Epithelial cell of proximal tubule (primary cell): ENCODE measurements around the gene CCDC9B. TPM values are rescaled to one million over a fixed set of nuclear protein-coding genes. Genes with fewer than 3 reads are reported as not detected.
A peak's percentile ranks its signal among the peaks of the same experiment; 100 is the strongest.

Experiments
- DNase-seq: peaks from one replicate; pipeline ENCODE4 v3.0.0-alpha.2; 2011; ENCODE audit warnings: low read depth
- H3K4me3 ChIP-seq: 2 replicates; pipeline ENCODE4 v1.5.1; 2011; ENCODE audit warnings: low read depth, mild to moderate bottlenecking, low read length
- total RNA-seq: library from RNA; depleted of rRNA; stranded (reverse); fragments of >200 nt; gene quantifications from 2 replicates; pipeline ENCODE4 v1.2.3, GENCODE V29; 2015
- TF ChIP-seq, protein P1 (sequence below): conservative IDR thresholded peaks from 2 replicates; pipeline ENCODE4 v1.5.1; 2012; ENCODE audit warnings: low read depth, mild to moderate bottlenecking, low read length

Gene CCDC9B
- total RNA-seq, 1 donor from 2014 or later = 4.6 TPM

DNA sequence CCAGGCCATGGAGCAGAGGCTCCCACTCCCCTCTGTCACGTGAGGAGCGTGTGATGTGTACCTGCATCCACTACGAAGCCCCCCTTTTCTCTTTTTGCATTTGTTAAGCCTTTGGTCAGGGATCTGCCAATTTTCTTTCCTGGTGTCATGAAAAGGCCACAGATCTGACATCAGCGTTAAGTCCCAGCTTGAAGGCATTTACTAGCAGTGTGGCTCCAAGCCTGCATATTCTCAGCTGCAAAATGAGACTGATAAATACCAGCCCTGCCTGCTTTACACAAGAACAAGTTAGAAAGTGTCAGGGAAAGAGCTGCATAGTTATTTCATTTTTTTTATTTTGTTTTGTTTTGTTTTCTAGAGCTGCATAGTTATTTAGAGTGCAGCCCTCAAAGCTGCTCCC, 55.6 kb downstream of the CCDC9B start:
- H3K4me3 ChIP-seq = no peak overlapping the region
- DNase-seq = no peak
- TF ChIP-seq, protein P1, sequence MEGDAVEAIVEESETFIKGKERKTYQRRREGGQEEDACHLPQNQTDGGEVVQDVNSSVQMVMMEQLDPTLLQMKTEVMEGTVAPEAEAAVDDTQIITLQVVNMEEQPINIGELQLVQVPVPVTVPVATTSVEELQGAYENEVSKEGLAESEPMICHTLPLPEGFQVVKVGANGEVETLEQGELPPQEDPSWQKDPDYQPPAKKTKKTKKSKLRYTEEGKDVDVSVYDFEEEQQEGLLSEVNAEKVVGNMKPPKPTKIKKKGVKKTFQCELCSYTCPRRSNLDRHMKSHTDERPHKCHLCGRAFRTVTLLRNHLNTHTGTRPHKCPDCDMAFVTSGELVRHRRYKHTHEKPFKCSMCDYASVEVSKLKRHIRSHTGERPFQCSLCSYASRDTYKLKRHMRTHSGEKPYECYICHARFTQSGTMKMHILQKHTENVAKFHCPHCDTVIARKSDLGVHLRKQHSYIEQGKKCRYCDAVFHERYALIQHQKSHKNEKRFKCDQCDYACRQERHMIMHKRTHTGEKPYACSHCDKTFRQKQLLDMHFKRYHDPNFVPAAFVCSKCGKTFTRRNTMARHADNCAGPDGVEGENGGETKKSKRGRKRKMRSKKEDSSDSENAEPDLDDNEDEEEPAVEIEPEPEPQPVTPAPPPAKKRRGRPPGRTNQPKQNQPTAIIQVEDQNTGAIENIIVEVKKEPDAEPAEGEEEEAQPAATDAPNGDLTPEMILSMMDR = no peak

DNA sequence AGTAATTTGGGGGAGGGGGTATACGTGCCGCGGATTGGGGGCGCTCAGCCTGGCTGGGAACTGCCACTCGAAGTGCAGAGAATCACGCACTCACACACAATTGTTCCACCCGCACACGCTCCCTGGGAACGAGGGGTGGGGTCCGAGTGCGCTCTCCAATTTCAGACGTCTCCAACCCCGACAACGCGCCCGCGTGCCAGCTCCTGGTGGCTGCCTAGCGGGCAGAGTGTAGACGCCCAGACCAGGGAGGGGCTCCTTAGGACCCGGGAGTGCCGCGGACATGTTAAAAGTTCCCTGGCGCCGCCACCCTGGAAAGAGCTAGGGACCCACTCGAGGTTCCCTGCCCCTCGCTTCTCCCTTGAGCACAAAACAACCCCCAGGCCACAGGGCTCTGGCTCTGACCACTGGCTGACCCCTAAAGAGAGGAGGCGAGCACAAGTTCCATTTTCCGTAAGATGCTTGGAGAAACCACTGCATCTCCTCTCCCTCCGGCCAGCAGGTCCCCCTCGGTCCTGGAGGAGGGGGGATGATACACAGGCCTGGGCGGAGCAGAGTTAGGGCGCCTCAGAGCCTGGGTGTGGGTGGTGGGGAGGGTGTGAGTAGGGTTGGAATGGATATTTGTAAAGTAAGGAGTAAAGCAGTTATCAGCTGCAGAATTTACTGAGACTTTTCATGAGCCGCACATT, 57.0 kb downstream of the CCDC9B start:
- no peak overlapping the region for H3K4me3 ChIP-seq
- DNase-seq = no peak
- TF ChIP-seq, protein P1 = no peak

DNA sequence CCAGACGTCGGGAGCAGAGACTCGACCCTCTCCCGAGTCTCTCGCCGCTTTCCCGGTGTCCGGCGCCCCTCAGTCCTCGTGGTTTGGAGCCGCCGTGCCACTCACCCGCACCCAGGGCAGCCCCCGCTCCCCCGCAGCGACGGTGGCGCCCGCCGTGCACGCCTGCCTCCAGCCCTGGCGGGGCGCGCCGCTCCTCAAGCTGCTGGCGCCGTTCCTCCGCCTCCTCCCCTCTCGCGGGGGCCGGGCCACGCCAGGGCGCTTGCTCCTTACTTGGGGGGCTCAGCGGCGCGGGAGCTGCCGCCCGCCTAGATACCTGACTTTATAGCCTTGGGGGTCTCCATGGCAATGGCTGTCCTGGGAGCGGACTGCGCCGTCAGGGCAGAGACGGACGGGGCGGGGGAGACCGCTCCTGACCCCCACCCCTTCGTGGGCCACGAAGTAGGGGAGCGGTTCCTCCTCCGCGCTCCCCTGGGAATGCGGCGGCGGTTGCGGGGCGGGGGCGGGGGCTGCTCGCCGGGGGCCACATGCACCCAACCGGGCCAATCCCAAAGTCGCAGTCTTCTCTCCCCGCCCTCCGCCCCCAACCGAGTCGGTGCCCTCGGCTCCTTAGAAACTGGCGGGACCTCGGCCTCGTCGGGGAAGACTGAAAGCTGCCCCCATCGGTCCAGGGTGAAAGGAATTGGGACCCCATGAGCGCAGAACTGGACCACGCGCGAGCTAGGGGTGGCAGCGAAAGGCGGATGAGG, 57.7 kb downstream of the CCDC9B start, which contains the start of gene ANKRD63:
Gene ANKRD63 (minus strand): TSS at position 196 of the 746 bp plus-strand sequence. CDS start 478 bp downstream, outside the sequence.
- H3K4me3 ChIP-seq = peak within 1 kb of the TSS; percentile 35
- TF ChIP-seq, protein P1 = no peak
- DNase-seq = no peak

DNA sequence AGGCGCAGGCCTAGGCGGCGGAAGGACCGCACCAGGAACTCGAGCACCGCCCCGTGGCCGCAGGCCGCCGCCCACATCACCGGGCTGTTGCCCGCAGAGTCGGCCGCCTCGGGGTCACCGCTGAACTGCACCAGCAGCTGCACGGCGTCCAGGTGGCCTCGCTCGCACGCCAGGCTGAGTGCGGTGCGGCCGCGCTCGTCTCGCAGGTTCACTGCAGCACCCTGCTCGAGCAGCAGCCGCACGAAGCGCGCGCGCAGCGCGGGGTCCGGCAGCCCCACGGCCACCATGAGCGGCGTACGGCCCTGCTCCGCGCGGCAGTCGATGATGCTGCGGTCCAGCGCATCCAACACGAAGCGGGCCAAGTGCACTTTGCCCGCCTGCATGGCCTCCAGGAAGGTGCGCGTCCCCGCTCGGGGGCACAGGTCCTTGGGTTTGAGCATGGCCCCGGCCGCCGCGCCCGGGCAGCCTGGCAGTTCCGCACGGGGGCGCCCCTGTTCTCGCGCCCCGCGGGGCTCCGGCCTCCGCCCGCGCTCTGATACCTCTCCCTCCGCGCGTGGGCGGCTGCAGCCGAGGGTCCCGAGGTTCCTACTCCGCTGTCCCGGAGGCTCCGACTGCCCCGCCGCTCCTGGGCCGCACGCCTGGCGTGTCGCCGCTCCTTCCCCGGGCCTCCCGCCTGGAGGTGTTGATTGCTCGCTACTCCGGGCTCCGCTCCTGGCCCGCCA, 58.4 kb downstream of the CCDC9B start:
- peak overlapping the region; percentile 35 for H3K4me3 ChIP-seq
- TF ChIP-seq, protein P1 = peak; percentile 22
- no peak for DNase-seq

DNA sequence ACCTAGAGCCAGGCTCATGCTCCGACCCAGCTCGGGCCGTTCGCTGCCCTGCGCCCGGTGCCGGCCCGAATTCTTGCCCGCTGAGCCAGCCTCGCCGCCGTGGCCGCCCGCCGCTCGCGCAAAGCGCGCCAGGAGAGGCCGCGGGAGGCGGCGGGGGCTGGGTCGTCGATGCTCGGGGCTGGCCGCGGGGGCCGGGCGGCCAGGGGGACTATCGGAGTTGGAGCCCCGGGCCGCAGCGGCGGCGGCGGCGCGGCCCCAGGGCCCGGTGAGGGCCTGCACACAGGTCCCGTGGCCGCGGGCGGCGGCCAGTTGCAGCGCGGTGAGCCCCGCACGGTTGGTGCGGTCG, 59.0 kb downstream of the CCDC9B start:
- H3K4me3 ChIP-seq = peak overlapping the region; percentile 35
- DNase-seq = no peak
- TF ChIP-seq, protein P1 = no peak

Other genes starting within 250 kb of the CCDC9B start
- 4.6 and 33.1 TPM in 2 replicates for gene BMF, start 232.1 kb downstream of the CCDC9B start, total RNA-seq
- 59.8 and 86.4 TPM in 2 replicates for gene BUB1B, start 179.9 kb downstream of the CCDC9B start, total RNA-seq
- gene PAK6, start 101.9 kb downstream of the CCDC9B start, total RNA-seq = 4.5 and 7.1 TPM in 2 replicates
- gene ANKRD63, start 57.9 kb downstream of the CCDC9B start, total RNA-seq = 0.22 TPM in 1 of 2 replicates, not detected in the other
- 0.81 and 1.2 TPM in 2 replicates for gene PLCB2, start 33.0 kb downstream of the CCDC9B start, total RNA-seq
- 15.3 and 17.3 TPM in 2 replicates for gene INAFM2, start 17.2 kb downstream of the CCDC9B start, total RNA-seq
- not detected in 2 replicates for gene PHGR1, start 10.1 kb upstream of the CCDC9B start, total RNA-seq
- 0.22 and 0.40 TPM in 2 replicates for gene DISP2, start 17.3 kb upstream of the CCDC9B start, total RNA-seq
- gene KNSTRN, start 41.8 kb upstream of the CCDC9B start, total RNA-seq = 54.7 and 107 TPM in 2 replicates
- gene IVD, start 64.9 kb upstream of the CCDC9B start, total RNA-seq = 34.4 and 41.2 TPM in 2 replicates
- gene BAHD1, start 100.0 kb upstream of the CCDC9B start, total RNA-seq = 14.0 and 15.7 TPM in 2 replicates
- gene CHST14, start 130.0 kb upstream of the CCDC9B start, total RNA-seq = 14.4 and 20.0 TPM in 2 replicates
- gene CCDC32, start 224.1 kb upstream of the CCDC9B start, total RNA-seq = 19.7 and 32.8 TPM in 2 replicates
- gene RPUSD2, start 228.4 kb upstream of the CCDC9B start, total RNA-seq = 10.1 and 17.9 TPM in 2 replicates